Stomach (tissue), 4 donors: ENCODE measurements around the gene FOXA1.

Experiments
- POLR2A ChIP-seq, 4 donors: fragments of 450-650 bp; IDR thresholded peaks; one replicate each; pipeline ENCODE4 v1.6.1; 2016; ENCODE audit warnings: antibody characterized with exemption in 4 of 4, control low read depth in 2 of 4, mild to moderate bottlenecking in 1 of 4, moderate library complexity in 1 of 4
- POLR2AphosphoS5 ChIP-seq, 3 donors: sonication (generic); formaldehyde crosslinking; IDR thresholded peaks; one replicate each; pipeline ENCODE4 v1.6.1; 2016; ENCODE audit warnings: antibody characterized with exemption in 3 of 3
- TF ChIP-seq, protein P1 (sequence below), 7 experiments: fragments of 450-650 bp in 4 of 7; fragments of 200-600 bp in 3 of 7; sonication (generic) in 3 of 7; IDR thresholded peaks; one replicate each; pipeline ENCODE4 v1.5.1; 2016 to 2019; ENCODE audit warnings: antibody characterized with exemption in 7 of 7, control low read depth in 2 of 7, mild to moderate bottlenecking in 1 of 7

DNA sequence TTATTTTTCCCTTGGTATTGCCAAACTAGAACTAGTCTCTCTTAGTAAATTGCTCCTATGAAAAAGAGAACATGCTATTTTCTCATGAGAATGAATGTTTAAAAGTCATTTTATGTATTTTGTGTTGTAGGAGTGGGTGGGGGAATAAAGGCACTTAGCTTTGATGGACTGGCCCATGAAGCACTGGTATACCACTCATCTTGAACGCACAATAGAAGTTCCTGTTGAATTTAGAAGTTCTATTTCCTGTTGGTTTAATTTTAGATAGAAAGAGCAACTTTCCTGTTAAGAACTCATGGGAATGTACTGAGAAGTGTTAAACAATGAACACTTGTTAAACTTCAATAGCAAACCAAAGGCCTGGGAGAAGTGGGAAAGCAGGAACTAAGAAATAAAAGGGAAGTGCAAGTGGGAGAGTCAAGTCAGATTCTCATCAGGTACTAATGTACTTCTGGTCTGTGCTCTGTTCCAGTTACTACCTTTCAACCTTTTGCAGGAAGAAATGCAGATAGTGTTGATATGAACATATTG is 23.5 kb upstream of the FOXA1 start:
- TF ChIP-seq POLR2A (IDR thresholded peaks at IDR 0.05) (no peak), POLR2AphosphoS5 (IDR thresholded peaks at IDR 0.05) (no peak)
- TF ChIP-seq, protein P1, sequence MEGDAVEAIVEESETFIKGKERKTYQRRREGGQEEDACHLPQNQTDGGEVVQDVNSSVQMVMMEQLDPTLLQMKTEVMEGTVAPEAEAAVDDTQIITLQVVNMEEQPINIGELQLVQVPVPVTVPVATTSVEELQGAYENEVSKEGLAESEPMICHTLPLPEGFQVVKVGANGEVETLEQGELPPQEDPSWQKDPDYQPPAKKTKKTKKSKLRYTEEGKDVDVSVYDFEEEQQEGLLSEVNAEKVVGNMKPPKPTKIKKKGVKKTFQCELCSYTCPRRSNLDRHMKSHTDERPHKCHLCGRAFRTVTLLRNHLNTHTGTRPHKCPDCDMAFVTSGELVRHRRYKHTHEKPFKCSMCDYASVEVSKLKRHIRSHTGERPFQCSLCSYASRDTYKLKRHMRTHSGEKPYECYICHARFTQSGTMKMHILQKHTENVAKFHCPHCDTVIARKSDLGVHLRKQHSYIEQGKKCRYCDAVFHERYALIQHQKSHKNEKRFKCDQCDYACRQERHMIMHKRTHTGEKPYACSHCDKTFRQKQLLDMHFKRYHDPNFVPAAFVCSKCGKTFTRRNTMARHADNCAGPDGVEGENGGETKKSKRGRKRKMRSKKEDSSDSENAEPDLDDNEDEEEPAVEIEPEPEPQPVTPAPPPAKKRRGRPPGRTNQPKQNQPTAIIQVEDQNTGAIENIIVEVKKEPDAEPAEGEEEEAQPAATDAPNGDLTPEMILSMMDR (IDR thresholded peaks at IDR 0.05), result no peak
